Activated T-helper 1 cell treated with Interleukin-2 at 50 U/mL for 16 hours (primary cell): ENCODE data around the gene EHD3.

Source experiments
- DNase-seq: peaks from one replicate; pipeline ENCODE4 v3.0.0-alpha.2; 2020; ENCODE audit warnings: low read depth

The EHD3 gene

GRCh38 chr2:31294196-31294595, 60.2 kb downstream of the EHD3 start:
- DNase-seq, result no peak

- no peak for DNase-seq
Measured at GRCh38 chr2:31296641-31297287, 62.8 kb downstream of the EHD3 start.

GRCh38 chr2:31297751-31298150, 63.8 kb downstream of the EHD3 start:
- DNase-seq, result no peak

GRCh38 chr2:31299547-31299946, 65.6 kb downstream of the EHD3 start:
- DNase-seq, result no peak

- DNase-seq, result no peak
Measured at GRCh38 chr2:31300309-31300708, 66.4 kb downstream of the EHD3 start.

GRCh38 chr2:31302940-31303563, 69.1 kb downstream of the EHD3 start:
- no peak for DNase-seq

- no peak for DNase-seq
Measured at GRCh38 chr2:31304816-31305215, 70.9 kb downstream of the EHD3 start.

- no peak for DNase-seq
Measured at GRCh38 chr2:31312898-31313297, 78.9 kb downstream of the EHD3 start.

GRCh38 chr2:31314761-31315160, 80.8 kb downstream of the EHD3 start:
- no peak for DNase-seq

GRCh38 chr2:31317396-31317795, 83.4 kb downstream of the EHD3 start:
- DNase-seq, result no peak

- peak; percentile 5 for DNase-seq
Measured at GRCh38 chr2:31318361-31319336, 84.7 kb downstream of the EHD3 start.
